ENCODE measurements around the gene ADPRHL1. TPM values are rescaled to one million over a fixed set of nuclear protein-coding genes. Genes with fewer than 3 reads are reported as not detected.
A peak's percentile ranks its signal among the peaks of the same experiment; 100 is the strongest.

ADPRHL1 gene
- total RNA-seq, 2 donors from 2014 or later, result 1.6 to 2.9 TPM

- Histone ChIP-seq H3K4me3 (ENCODE audit: low read length) (no peak overlapping the region), H3K27me3 (ENCODE audit: control insufficient read depth, insufficient read depth, low read length, poor library complexity, severe bottlenecking) (no peaks in the 10 kb centered on the region), H3K9me3 (ENCODE audit: control insufficient read depth, low read length) (no peaks in the 10 kb centered on the region), H3K4me1 (ENCODE audit: control insufficient read depth, insufficient read depth, low read length) (no peaks in the 10 kb centered on the region), H3K36me3 (ENCODE audit: control insufficient read depth, insufficient read depth, low read length) (peaks cover 47% of the 10 kb centered on the region), H3K9ac (ENCODE audit: extremely low read depth, low read length, poor library complexity, severe bottlenecking) (no peak overlapping the region), H3K27ac (ENCODE audit: low read depth, low read length) (no peak overlapping the region)
- DNase-seq, result no peak
- TF ChIP-seq CTCF (conservative IDR thresholded peaks at IDR 0.05), result no peak
- H3K27me3 Mint-ChIP-seq (ENCODE audit: insufficient read depth), result no peaks in the 10 kb centered on the region
- 96 to 100% methylated on average over 8 to 10 of the region's 10 CpGs for WGBS, 2 experiments (ENCODE audit: insufficient coverage in 1 of 2, insufficient read length in 1 of 2)
- no peak overlapping the region for H3K4me3 Mint-ChIP-seq
- H3K9me3 Mint-ChIP-seq, result no peaks in the 10 kb centered on the region
- H3K4me1 Mint-ChIP-seq, result peaks cover 10% of the 10 kb centered on the region
- no peak overlapping the region for H3K27ac Mint-ChIP-seq
- peaks cover 58% of the 10 kb centered on the region for H3K36me3 Mint-ChIP-seq (ENCODE audit: low read depth)
Observed at GRCh38 chr13:113470073-113470472, 16.8 kb upstream of the ADPRHL1 start.

GRCh38 chr13:113469582-113469981 lies 16.3 kb upstream of the ADPRHL1 start:
- no peak for TF ChIP-seq CTCF (conservative IDR thresholded peaks at IDR 0.05)
- no peaks in the 10 kb centered on the region for H3K27me3 ChIP-seq (ENCODE audit: control insufficient read depth, insufficient read depth, low read length, poor library complexity, severe bottlenecking)
- no peak for DNase-seq
- Mint-ChIP-seq H3K27ac (peak overlapping the region; percentile 41), H3K27me3 (ENCODE audit: insufficient read depth) (no peaks in the 10 kb centered on the region), H3K9me3 (no peaks in the 10 kb centered on the region), H3K4me3 (no peak overlapping the region), H3K36me3 (ENCODE audit: low read depth) (peaks cover 53% of the 10 kb centered on the region), H3K4me1 (peaks cover 10% of the 10 kb centered on the region)
- no peaks in the 10 kb centered on the region for H3K9me3 ChIP-seq (ENCODE audit: control insufficient read depth, low read length)
- H3K9ac ChIP-seq (ENCODE audit: extremely low read depth, low read length, poor library complexity, severe bottlenecking), result no peak overlapping the region
- H3K4me3 ChIP-seq (ENCODE audit: low read length), result no peak overlapping the region
- 84 to 97% methylated on average over 3 to 7 of the region's 7 CpGs for WGBS, 2 experiments (ENCODE audit: insufficient coverage in 1 of 2, insufficient read length in 1 of 2)
- H3K4me1 ChIP-seq (ENCODE audit: control insufficient read depth, insufficient read depth, low read length), result no peaks in the 10 kb centered on the region
- peaks cover 47% of the 10 kb centered on the region for H3K36me3 ChIP-seq (ENCODE audit: control insufficient read depth, insufficient read depth, low read length)
- peak overlapping the region; percentile 97 for H3K27ac ChIP-seq (ENCODE audit: low read depth, low read length)

- H3K9me3 ChIP-seq (ENCODE audit: control insufficient read depth, low read length), result no peaks in the 10 kb centered on the region
- H3K4me1 Mint-ChIP-seq, result peaks cover 10% of the 10 kb centered on the region
- H3K36me3 Mint-ChIP-seq (ENCODE audit: low read depth), result peaks cover 53% of the 10 kb centered on the region
- H3K27ac ChIP-seq (ENCODE audit: low read depth, low read length), result peak overlapping the region; percentile 97
- peaks cover 45% of the 10 kb centered on the region for H3K36me3 ChIP-seq (ENCODE audit: control insufficient read depth, insufficient read depth, low read length)
- DNase-seq, result no peak
- no peak overlapping the region for H3K4me3 ChIP-seq (ENCODE audit: low read length)
- H3K27ac Mint-ChIP-seq, result peak overlapping the region; percentile 41
- H3K9me3 Mint-ChIP-seq, result no peaks in the 10 kb centered on the region
- 82 to 86% methylated on average over 10 to 22 of the region's 22 CpGs for WGBS, 2 experiments (ENCODE audit: insufficient coverage in 1 of 2, insufficient read length in 1 of 2)
- no peaks in the 10 kb centered on the region for H3K4me1 ChIP-seq (ENCODE audit: control insufficient read depth, insufficient read depth, low read length)
- no peaks in the 10 kb centered on the region for H3K27me3 ChIP-seq (ENCODE audit: control insufficient read depth, insufficient read depth, low read length, poor library complexity, severe bottlenecking)
- no peak overlapping the region for H3K9ac ChIP-seq (ENCODE audit: extremely low read depth, low read length, poor library complexity, severe bottlenecking)
- no peak overlapping the region for H3K4me3 Mint-ChIP-seq
- no peak for TF ChIP-seq CTCF (conservative IDR thresholded peaks at IDR 0.05)
- H3K27me3 Mint-ChIP-seq (ENCODE audit: insufficient read depth), result no peaks in the 10 kb centered on the region
Observed at GRCh38 chr13:113468472-113469201, 15.3 kb upstream of the ADPRHL1 start.
